H9 (cell line): ENCODE results near the gene NCDN. TPM values are rescaled to one million over a fixed set of nuclear protein-coding genes. Genes with fewer than 3 reads are reported as not detected.

ENCODE experiments used
- DNase-seq: peaks from one replicate; pipeline ENCODE4 v3.0.0-alpha.2; 2017
- H2AFZ ChIP-seq: one replicate; pipeline ENCODE4 v1.6.1; 2013; ENCODE audit warnings: mild to moderate bottlenecking, low read length, control low read depth, moderate library complexity
- H2AK5ac ChIP-seq: 2 replicates; pipeline ENCODE4 v1.6.1; 2013; ENCODE audit warnings: low read length, control low read depth, mixed read lengths; ENCODE audit not compliant: insufficient read length
- H2BK120ac ChIP-seq: one replicate; pipeline ENCODE4 v1.6.1; 2013; ENCODE audit warnings: low read depth, mild to moderate bottlenecking, low read length, control low read depth, inconsistent platforms; ENCODE audit not compliant: poor library complexity, severe bottlenecking
- H2BK12ac ChIP-seq: 2 replicates; pipeline ENCODE4 v1.6.1; 2013; ENCODE audit warnings: low read length, control low read depth, mixed read lengths, low read depth; ENCODE audit not compliant: insufficient read length
- H2BK15ac ChIP-seq: 2 replicates; pipeline ENCODE4 v1.6.1; 2013; ENCODE audit warnings: low read depth, low read length, control low read depth
- H2BK20ac ChIP-seq: one replicate; pipeline ENCODE4 v1.6.1; 2013; ENCODE audit warnings: low read depth, mild to moderate bottlenecking, low read length, control low read depth, inconsistent platforms; ENCODE audit not compliant: poor library complexity, severe bottlenecking
- H2BK5ac ChIP-seq: 2 replicates; pipeline ENCODE4 v1.6.1; 2013; ENCODE audit warnings: low read length, control low read depth, mixed read lengths; ENCODE audit not compliant: insufficient read length
- H3K14ac ChIP-seq: 2 replicates; pipeline ENCODE4 v1.6.1; 2013; ENCODE audit warnings: low read length, control low read depth; ENCODE audit not compliant: insufficient read depth
- H3K18ac ChIP-seq: 2 replicates; pipeline ENCODE4 v1.6.1; 2013; ENCODE audit warnings: low read depth, mild to moderate bottlenecking, mixed read lengths, low read length, control low read depth; ENCODE audit not compliant: insufficient read length
- H3K23ac ChIP-seq: 2 replicates; pipeline ENCODE4 v1.6.1; 2013; ENCODE audit warnings: low read length, control low read depth, mixed read lengths, low read depth; ENCODE audit not compliant: insufficient read length
- H3K23me2 ChIP-seq: 2 replicates; pipeline ENCODE4 v1.6.1; 2013; ENCODE audit warnings: low read depth, mild to moderate bottlenecking, mixed read lengths, low read length, control low read depth; ENCODE audit not compliant: insufficient read length, poor library complexity, severe bottlenecking
- H3K27ac ChIP-seq: 2 replicates; pipeline ENCODE4 v1.5.1; 2013; ENCODE audit warnings: low read length, control low read depth, mixed read lengths, low read depth; ENCODE audit not compliant: insufficient read length
- H3K27me3 ChIP-seq: 2 replicates; pipeline ENCODE4 v1.6.1; 2013; ENCODE audit warnings: low read length, control low read depth, inconsistent platforms; ENCODE audit not compliant: insufficient read depth
- H3K4ac ChIP-seq: 2 replicates; pipeline ENCODE4 v1.6.1; 2013; ENCODE audit warnings: low read depth, mild to moderate bottlenecking, control low read depth, inconsistent platforms, low read length, moderate library complexity
- H3K4me1 ChIP-seq: 2 replicates; pipeline ENCODE4 v1.6.1; 2013; ENCODE audit warnings: low read length, control low read depth, inconsistent platforms; ENCODE audit not compliant: insufficient read depth
- H3K4me2 ChIP-seq: 2 replicates; pipeline ENCODE4 v1.6.1; 2013; ENCODE audit warnings: low read length, control low read depth, mixed read lengths; ENCODE audit not compliant: insufficient read length, insufficient read depth
- H3K56ac ChIP-seq: 2 replicates; pipeline ENCODE4 v1.6.1; 2013; ENCODE audit warnings: low read depth, mild to moderate bottlenecking, mixed read lengths, low read length, control low read depth; ENCODE audit not compliant: insufficient read length
- H3K79me1 ChIP-seq: 2 replicates; pipeline ENCODE4 v1.6.1; 2013; ENCODE audit warnings: low read depth, mild to moderate bottlenecking, moderate library complexity, low read length, control low read depth, inconsistent platforms; ENCODE audit not compliant: insufficient read depth, poor library complexity, severe bottlenecking
- H3K79me2 ChIP-seq: 2 replicates; pipeline ENCODE4 v1.6.1; 2013; ENCODE audit warnings: low read length, control low read depth, inconsistent platforms; ENCODE audit not compliant: insufficient read depth
- H3K9ac ChIP-seq: 2 replicates; pipeline ENCODE4 v1.6.1; 2013; ENCODE audit warnings: low read length, control low read depth, mixed read lengths; ENCODE audit not compliant: insufficient read length; ENCODE audit errors: extremely low read depth
- H3K9me3 ChIP-seq: one replicate; pipeline ENCODE4 v1.6.1; 2013; ENCODE audit warnings: low read depth, low read length, inconsistent platforms; ENCODE audit not compliant: control insufficient read depth
- H3T11ph ChIP-seq: one replicate; pipeline ENCODE4 v1.6.1; 2013; ENCODE audit warnings: mild to moderate bottlenecking, low read length, control low read depth, inconsistent platforms
- H4K20me1 ChIP-seq: one replicate; pipeline ENCODE4 v1.6.1; 2013; ENCODE audit not compliant: control insufficient read depth, insufficient read length, insufficient read depth
- H4K5ac ChIP-seq: 2 replicates; pipeline ENCODE4 v1.6.1; 2013; ENCODE audit warnings: low read depth, mild to moderate bottlenecking, mixed read lengths, low read length, control low read depth; ENCODE audit not compliant: insufficient read length
- H4K8ac ChIP-seq: replicated peaks from 2 replicates; pipeline ENCODE4 v1.6.1; 2013; ENCODE audit warnings: low read length, control low read depth, mixed read lengths, low read depth; ENCODE audit not compliant: insufficient read length
- H4K91ac ChIP-seq: 2 replicates; pipeline ENCODE4 v1.6.1; 2013; ENCODE audit warnings: low read depth, mild to moderate bottlenecking, moderate library complexity, mixed read lengths, low read length, control low read depth; ENCODE audit not compliant: insufficient read length
- H3K27ac Mint-ChIP-seq, 3 experiments: 2 replicates in 2 of 3; 3 replicates in 1 of 3; pipeline ENCODE4 v1.8.0; 2020 to 2021; ENCODE audit warnings: mixed read lengths in 3 of 3, mild to moderate bottlenecking in 1 of 3, moderate library complexity in 1 of 3
- H3K27me3 Mint-ChIP-seq: 2 replicates; pipeline ENCODE4 v1.8.0; 2021; ENCODE audit warnings: low read depth, mild to moderate bottlenecking, moderate library complexity, mixed read lengths
- H3K36me3 Mint-ChIP-seq, 3 experiments: 2 replicates in 2 of 3; 3 replicates in 1 of 3; pipeline ENCODE4 v1.8.0; 2020 to 2021; ENCODE audit warnings: low read depth in 3 of 3, mixed read lengths in 3 of 3; ENCODE audit not compliant: insufficient read depth in 1 of 3
- H3K4me1 Mint-ChIP-seq, 2 experiments: 2 replicates each; pipeline ENCODE4 v1.8.0; 2020; ENCODE audit warnings: mixed read lengths in 2 of 2
- H3K4me3 Mint-ChIP-seq, 2 experiments: 2 replicates in 1 of 2; 3 replicates in 1 of 2; pipeline ENCODE4 v1.8.0; 2020 to 2021; ENCODE audit warnings: mild to moderate bottlenecking in 2 of 2, mixed read lengths in 2 of 2, moderate library complexity in 1 of 2
- H3K9me3 Mint-ChIP-seq, 2 experiments: 2 replicates in 1 of 2; 3 replicates in 1 of 2; pipeline ENCODE4 v1.8.0; 2020; ENCODE audit warnings: mild to moderate bottlenecking in 2 of 2, mixed read lengths in 2 of 2, moderate library complexity in 1 of 2
- WGBS: extraction: QIAGEN DNeasy Blood & Tissue Kit; methylation state at CpG from one replicate; pipeline ENCODE4 v1.1.7; 2013; ENCODE audit warnings: missing lambda C conversion rate, low lambda C conversion rate, mixed read lengths; ENCODE audit not compliant: insufficient read length; ENCODE audit errors: extremely low coverage; 5-methylcytosine and 5-hydroxymethylcytosine counted together
- total RNA-seq: library from RNA; stranded (reverse); gene quantifications from 2 replicates; pipeline ENCODE4 v1.2.1, GENCODE V29; 2021
- TF ChIP-seq, protein P1 (sequence below): fragments of 200-600 bp; sonication (generic); conservative IDR thresholded peaks from 3 replicates; pipeline ENCODE4 v1.8.0; 2021; ENCODE audit warnings: antibody characterized with exemption, mild to moderate bottlenecking

Gene NCDN
- total RNA-seq, 1 experiment from 2014 or later: 44.2 TPM

DNA sequence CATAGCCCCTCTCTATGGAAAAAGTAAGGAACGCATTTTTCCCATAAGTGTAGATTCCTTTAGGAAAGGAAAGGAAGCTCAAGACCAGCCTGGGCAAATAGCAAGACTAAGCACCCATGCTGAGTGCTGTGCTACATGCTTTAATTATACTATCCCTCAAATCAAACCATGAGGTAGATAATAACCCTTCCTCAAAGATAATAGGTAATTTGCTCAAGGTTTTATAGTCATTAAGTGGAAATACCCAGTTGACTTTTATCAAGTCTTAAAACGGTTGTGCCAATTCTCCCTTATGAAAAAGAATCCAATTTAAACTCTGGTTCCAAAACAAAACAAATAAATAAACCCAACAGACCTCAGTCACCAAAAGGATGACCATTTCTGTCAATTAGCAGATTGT, 3.7 kb upstream of the NCDN start:
- Histone ChIP-seq H3K23ac (no peak overlapping the region), H3K79me1 (no peaks in the 10 kb centered on the region), H2BK12ac (no peak overlapping the region), H3K18ac (no peak overlapping the region), H3K4me2 (peak overlapping the region; percentile 35), H2AFZ (no peak overlapping the region), H3T11ph (no peak overlapping the region), H4K5ac (no peak overlapping the region), H3K27ac (peak overlapping the region; percentile 96), H2BK20ac (no peak overlapping the region), H4K8ac (no peak overlapping the region), H4K91ac (no peak overlapping the region), H3K14ac (no peak overlapping the region), H3K9me3 (no peaks in the 10 kb centered on the region), H3K9ac (no peak overlapping the region), H2AK5ac (no peak overlapping the region), H3K27me3 (no peaks in the 10 kb centered on the region), H3K4me1 (peaks cover 6% of the 10 kb centered on the region; the same call in 1 of the 2 replicates), H3K4ac (no peak overlapping the region), H3K56ac (no peak overlapping the region), H2BK15ac (no peak overlapping the region), H4K20me1 (no peaks in the 10 kb centered on the region), H2BK120ac (no peak overlapping the region), H3K79me2 (peaks cover 8% of the 10 kb centered on the region; the same call in 1 of the 2 replicates), H3K23me2 (peaks cover 21% of the 10 kb centered on the region), H2BK5ac (no peak overlapping the region)
- peak overlapping the region; percentile 91 to 98 for H3K4me3 Mint-ChIP-seq
- no CpG with 5 or more reads among the region's 2 CpGs for whole genome bisulfite sequencing
- peaks cover 38 to 47% of the 10 kb centered on the region in 2 experiments for H3K4me1 Mint-ChIP-seq
- DNase-seq: no peak
- no peaks in the 10 kb centered on the region for H3K27me3 Mint-ChIP-seq
- peaks cover 20 to 33% (median 24%) of the 10 kb centered on the region in 3 experiments; a peak in 6 of 7 replicates for H3K36me3 Mint-ChIP-seq
- H3K9me3 Mint-ChIP-seq: peaks cover 0 to 4% of the 10 kb centered on the region in 2 experiments; a peak in 2 of 5 replicates
- TF ChIP-seq, protein P1, sequence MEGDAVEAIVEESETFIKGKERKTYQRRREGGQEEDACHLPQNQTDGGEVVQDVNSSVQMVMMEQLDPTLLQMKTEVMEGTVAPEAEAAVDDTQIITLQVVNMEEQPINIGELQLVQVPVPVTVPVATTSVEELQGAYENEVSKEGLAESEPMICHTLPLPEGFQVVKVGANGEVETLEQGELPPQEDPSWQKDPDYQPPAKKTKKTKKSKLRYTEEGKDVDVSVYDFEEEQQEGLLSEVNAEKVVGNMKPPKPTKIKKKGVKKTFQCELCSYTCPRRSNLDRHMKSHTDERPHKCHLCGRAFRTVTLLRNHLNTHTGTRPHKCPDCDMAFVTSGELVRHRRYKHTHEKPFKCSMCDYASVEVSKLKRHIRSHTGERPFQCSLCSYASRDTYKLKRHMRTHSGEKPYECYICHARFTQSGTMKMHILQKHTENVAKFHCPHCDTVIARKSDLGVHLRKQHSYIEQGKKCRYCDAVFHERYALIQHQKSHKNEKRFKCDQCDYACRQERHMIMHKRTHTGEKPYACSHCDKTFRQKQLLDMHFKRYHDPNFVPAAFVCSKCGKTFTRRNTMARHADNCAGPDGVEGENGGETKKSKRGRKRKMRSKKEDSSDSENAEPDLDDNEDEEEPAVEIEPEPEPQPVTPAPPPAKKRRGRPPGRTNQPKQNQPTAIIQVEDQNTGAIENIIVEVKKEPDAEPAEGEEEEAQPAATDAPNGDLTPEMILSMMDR: no peak
- H3K27ac Mint-ChIP-seq: peak overlapping the region; percentile 97 to 100 (median 98); a peak in 6 of 7 replicates
